IMR-90 (cell line): ENCODE measurements around the gene ROBO4. TPM values are rescaled to one million over a fixed set of nuclear protein-coding genes. Genes with fewer than 3 reads are reported as not detected.

Experiments
- ATAC-seq: fragments of 200-7000 bp; cut with Tn5 transposase; 2 replicates; pipeline ENCODE4 v1.9.1; 2020; ENCODE audit warnings: low read depth, mild to moderate bottlenecking, moderate library complexity
- BruUV-seq: library from RNA; stranded (reverse); fragments of 400-500 nt; replicated peaks from 2 replicates; lab custom pipeline; 2021; lab: Mats Ljungman, UMichigan
- CTCF ChIA-PET: fragments of 300-600 bp; formaldehyde crosslinking; extraction: SDS; loops from one replicate; lab custom pipeline; 2021; ENCODE audit warnings: antibody characterized with exemption; lab: Yijun Ruan, JAX
- POLR2A ChIA-PET: fragments of 300-600 bp; sonication (Branson Sonifier 250); formaldehyde crosslinking; loops from one replicate; lab custom pipeline; 2022; ENCODE audit warnings: antibody characterized with exemption; ENCODE audit not compliant: unreplicated experiment; lab: Charles Lee
- DNase-seq: peaks from one replicate; pipeline ENCODE4 v3.0.0; 2013
- H2AFZ ChIP-seq: replicated peaks from 2 replicates; pipeline ENCODE3; 2013; ENCODE audit warnings: low read length, mild to moderate bottlenecking; ENCODE audit not compliant: poor library complexity
- H2AK5ac ChIP-seq: 2 replicates; pipeline ENCODE4 v1.6.1; 2013; ENCODE audit warnings: low read depth, low read length, inconsistent platforms
- H2AK9ac ChIP-seq: replicated peaks from 2 replicates; pipeline ENCODE3; 2013; ENCODE audit warnings: mild to moderate bottlenecking, low read depth, low read length, moderate library complexity; ENCODE audit not compliant: poor library complexity
- H2BK120ac ChIP-seq: 2 replicates; pipeline ENCODE4 v1.6.1; 2013; ENCODE audit warnings: low read depth, low read length, inconsistent platforms
- H2BK15ac ChIP-seq: 3 replicates; pipeline ENCODE4 v1.6.1; 2013; ENCODE audit warnings: low read depth, low read length, inconsistent platforms
- H2BK20ac ChIP-seq: 2 replicates; pipeline ENCODE4 v1.6.1; 2013; ENCODE audit warnings: low read depth, mild to moderate bottlenecking, inconsistent platforms, low read length, moderate library complexity
- H2BK5ac ChIP-seq: 2 replicates; pipeline ENCODE4 v1.6.1; 2013; ENCODE audit warnings: mild to moderate bottlenecking, low read depth, low read length, inconsistent platforms; ENCODE audit not compliant: poor library complexity, severe bottlenecking
- H3K14ac ChIP-seq: replicated peaks from 2 replicates; pipeline ENCODE4 v1.6.1; 2013; ENCODE audit warnings: low read depth, low read length, inconsistent platforms
- H3K18ac ChIP-seq: 2 replicates; pipeline ENCODE4 v1.6.1; 2013; ENCODE audit warnings: low read depth, low read length, control low read depth
- H3K23ac ChIP-seq: 2 replicates; pipeline ENCODE4 v1.6.1; 2013; ENCODE audit warnings: low read depth, low read length, inconsistent platforms
- H3K27ac ChIP-seq: 2 replicates; pipeline ENCODE4 v1.5.1; 2013; ENCODE audit warnings: mild to moderate bottlenecking, control low read depth, low read length; ENCODE audit not compliant: insufficient read depth
- H3K27me3 ChIP-seq: 2 replicates; pipeline ENCODE4 v1.6.1; 2013; ENCODE audit warnings: low read length; ENCODE audit not compliant: control insufficient read depth, insufficient read depth
- H3K36me3 ChIP-seq: 2 replicates; pipeline ENCODE4 v1.6.1; 2013; ENCODE audit warnings: low read length, mixed read lengths; ENCODE audit not compliant: control insufficient read depth, insufficient read depth
- H3K4ac ChIP-seq: 2 replicates; pipeline ENCODE4 v1.6.1; 2013; ENCODE audit warnings: low read depth, low read length, inconsistent platforms
- H3K4me1 ChIP-seq: 2 replicates; pipeline ENCODE4 v1.6.1; 2013; ENCODE audit warnings: low read length, mixed read lengths; ENCODE audit not compliant: control insufficient read depth, insufficient read depth
- H3K4me2 ChIP-seq: 2 replicates; pipeline ENCODE4 v1.6.1; 2013; ENCODE audit warnings: low read depth, mild to moderate bottlenecking, control low read depth, low read length, moderate library complexity
- H3K4me3 ChIP-seq: 2 replicates; pipeline ENCODE4 v1.5.1; 2013; ENCODE audit warnings: low read depth, mild to moderate bottlenecking, control low read depth, low read length, moderate library complexity; ENCODE audit not compliant: insufficient read depth
- H3K56ac ChIP-seq: 2 replicates; pipeline ENCODE4 v1.6.1; 2013; ENCODE audit warnings: low read length, inconsistent platforms; ENCODE audit not compliant: insufficient read depth; ENCODE audit errors: extremely low read depth
- H3K79me1 ChIP-seq, 2 experiments: 2 replicates each; pipeline ENCODE4 v1.6.1; 2013; ENCODE audit warnings: low read length in 2 of 2, inconsistent platforms in 1 of 2, low read depth in 1 of 2
- H3K9ac ChIP-seq: 2 replicates; pipeline ENCODE4 v1.6.1; 2013; ENCODE audit warnings: low read depth, low read length, control low read depth
- H3K9me1 ChIP-seq: 2 replicates; pipeline ENCODE4 v1.6.1; 2013; ENCODE audit warnings: low read length, inconsistent platforms; ENCODE audit not compliant: insufficient read depth
- H3K9me3 ChIP-seq: 2 replicates; pipeline ENCODE4 v1.6.1; 2013; ENCODE audit warnings: low read length; ENCODE audit not compliant: control insufficient read depth, insufficient read depth
- H4K20me1 ChIP-seq: 2 replicates; pipeline ENCODE4 v1.6.1; 2013; ENCODE audit warnings: low read length, inconsistent platforms; ENCODE audit not compliant: insufficient read depth
- H4K5ac ChIP-seq: 2 replicates; pipeline ENCODE4 v1.6.1; 2013; ENCODE audit warnings: mild to moderate bottlenecking, low read depth, low read length, control low read depth
- H4K8ac ChIP-seq, 2 experiments: 2 replicates each; pipeline ENCODE4 v1.6.1; 2013; ENCODE audit warnings: low read depth in 2 of 2, low read length in 2 of 2, control low read depth in 1 of 2, inconsistent platforms in 1 of 2
- H4K91ac ChIP-seq: 2 replicates; pipeline ENCODE4 v1.6.1; 2013; ENCODE audit warnings: low read depth, low read length, inconsistent platforms; ENCODE audit not compliant: insufficient read depth
- BHLHE40 ChIP-seq: fragments of 150-350 bp; IDR thresholded peaks from 2 replicates; pipeline ENCODE4 v1.6.1; 2016; ENCODE audit warnings: mild to moderate bottlenecking, low read depth, low read length
- CEBPB ChIP-seq: IDR thresholded peaks from 2 replicates; pipeline ENCODE4 v1.6.1; 2012; ENCODE audit warnings: low read depth, low read length, improper control_type of control experiment
- CHD1 ChIP-seq: IDR thresholded peaks from 2 replicates; pipeline ENCODE4 v1.6.1; 2012; ENCODE audit warnings: low read depth, low read length, improper control_type of control experiment
- MAFK ChIP-seq: IDR thresholded peaks from 2 replicates; pipeline ENCODE4 v1.6.1; 2012; ENCODE audit warnings: low read depth, low read length, improper control_type of control experiment
- MAZ ChIP-seq: IDR thresholded peaks from 2 replicates; pipeline ENCODE4 v1.6.1; 2012; ENCODE audit warnings: low read depth, mild to moderate bottlenecking, low read length, improper control_type of control experiment, moderate library complexity, borderline replicate concordance
- MXI1 ChIP-seq: IDR thresholded peaks from 2 replicates; pipeline ENCODE4 v1.6.1; 2012; ENCODE audit warnings: low read depth, mild to moderate bottlenecking, low read length, moderate library complexity, borderline replicate concordance
- NFE2L2 ChIP-seq: fragments of 150-350 bp; IDR thresholded peaks from 2 replicates; pipeline ENCODE4 v1.6.1; 2016; ENCODE audit warnings: low read depth, mild to moderate bottlenecking, low read length
- POLR2A ChIP-seq: IDR thresholded peaks from 2 replicates; pipeline ENCODE4 v1.6.1; 2012; ENCODE audit warnings: mild to moderate bottlenecking, low read depth, low read length
- RCOR1 ChIP-seq: IDR thresholded peaks from 2 replicates; pipeline ENCODE4 v1.6.1; 2012; ENCODE audit warnings: mild to moderate bottlenecking, low read length, improper control_type of control experiment; ENCODE audit not compliant: insufficient replicate concordance
- RFX5 ChIP-seq: IDR thresholded peaks from 2 replicates; pipeline ENCODE4 v1.8.0; 2012; ENCODE audit warnings: low read depth, mild to moderate bottlenecking, low read length, moderate library complexity
- SMC3 ChIP-seq: fragments of 150-350 bp; IDR thresholded peaks from 2 replicates; pipeline ENCODE4 v1.6.1; 2016; ENCODE audit warnings: low read depth, mild to moderate bottlenecking, antibody characterized with exemption, low read length, moderate library complexity
- WGBS, 2 experiments: methylation state at CpG; one replicate each; pipeline versions ENCODE4 v1.1.5 to v1.1.7; 2013; ENCODE audit warnings: missing lambda C conversion rate in 2 of 2; ENCODE audit not compliant: insufficient read length in 1 of 2; ENCODE audit errors: extremely low coverage in 2 of 2; 5-methylcytosine and 5-hydroxymethylcytosine counted together
- dilution Hi-C: fragments of 300-500 bp; cut with HindIII; formaldehyde crosslinking; loops from one replicate; pipeline ENCODE4 v1.14.3; 2018; ENCODE audit warnings: low sequenced_read_pairs; ENCODE audit not compliant: unreplicated experiment
- in situ Hi-C: fragments of 300-500 bp; cut with MboI; formaldehyde crosslinking; loops from 3 replicates; pipeline ENCODE4 v1.14.3; 2019; ENCODE audit warnings: low sequenced_read_pairs, inconsistent platforms, mixed read lengths
- intact Hi-C: fragments of 100-400 bp; cut with micrococcal nuclease; formaldehyde crosslinking; loops from 2 replicates; pipeline ENCODE4 v1.10.0; 2022
- polyA plus RNA-seq, 3 experiments: library from polyadenylated mRNA; depleted of rRNA; stranded (reverse); fragments of >200 nt; gene quantifications; 2 replicates each; pipeline ENCODE4 v1.2.3, GENCODE V29; 2012; ENCODE audit warnings: low replicate concordance in 1 of 3
- total RNA-seq: library from RNA; depleted of rRNA; stranded (reverse); fragments of >200 nt; gene quantifications from 2 replicates; pipeline ENCODE4 v1.2.3, GENCODE V29; 2012
- TF ChIP-seq, protein P1 (sequence below): fragments of 150-350 bp; IDR thresholded peaks from 2 replicates; pipeline ENCODE4 v1.6.1; 2016; ENCODE audit warnings: low read depth, mild to moderate bottlenecking, low read length, moderate library complexity, borderline replicate concordance
- TF ChIP-seq, protein P2 (sequence below): conservative IDR thresholded peaks from 2 replicates; pipeline ENCODE4 v1.5.1; 2012; ENCODE audit warnings: mild to moderate bottlenecking, low read depth, low read length, improper control_type of control experiment

Gene ROBO4
- total and polyA plus RNA-seq, 2 of the 4 experiments (the other 2 are of a cell fraction): 0.72 to 0.82 TPM

DNA sequence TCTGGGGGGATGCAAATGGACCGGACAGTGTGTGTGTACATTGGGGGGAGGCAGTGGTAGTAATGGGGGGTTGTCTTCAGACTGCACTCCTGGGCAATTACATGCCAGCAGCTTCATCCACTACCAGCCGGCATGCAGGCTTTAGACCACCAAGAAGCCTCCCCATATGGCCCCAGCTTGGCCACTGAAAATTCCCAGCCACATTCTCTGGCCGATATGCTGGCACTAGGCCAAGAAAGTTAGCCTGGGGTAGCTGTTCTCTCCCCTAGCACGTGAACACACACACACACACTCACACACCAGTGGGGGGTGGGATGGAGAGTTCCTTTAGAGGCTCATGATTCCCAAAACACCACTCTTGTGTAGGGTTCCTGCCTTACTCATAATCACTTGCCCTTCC is 36.0 kb downstream of the ROBO4 start:
- ChIA-PET CTCF (no interaction called here), POLR2A (no interaction called here)
- Histone ChIP-seq H3K27me3 (peaks cover 66% of the 10 kb centered on the region), H3K4me2 (no peak overlapping the region), H2BK5ac (no peak overlapping the region), H3K36me3 (no peaks in the 10 kb centered on the region), H4K91ac (no peak overlapping the region), H4K8ac (no peak overlapping the region), H3K4ac (no peak overlapping the region), H3K23ac (no peak overlapping the region), H3K9me3 (no peaks in the 10 kb centered on the region; the same call in 1 of the 2 replicates), H3K9me1 (no peaks in the 10 kb centered on the region; the same call in 1 of the 2 replicates), H2AFZ (no peak overlapping the region), H3K79me1 (no peaks in the 10 kb centered on the region), H2BK120ac (no peak overlapping the region), H2AK9ac (no peak overlapping the region), H3K9ac (no peak overlapping the region), H3K27ac (no peak overlapping the region), H2AK5ac (no peak overlapping the region), H2BK20ac (no peak overlapping the region), H3K14ac (no peak overlapping the region), H3K4me3 (no peak overlapping the region), H3K56ac (no peak overlapping the region), H4K5ac (no peak overlapping the region), H3K4me1 (no peaks in the 10 kb centered on the region), H3K18ac (no peak overlapping the region), H2BK15ac (no peak overlapping the region), H4K20me1 (no peaks in the 10 kb centered on the region)
- DNase-seq (no peak), ATAC-seq (no peak)
- dilution Hi-C loops (no loop called here), in situ Hi-C loops (no loop called here), intact Hi-C loops (loop anchor here (10.0 kb wide), 2 partner anchors 457 to 787 kb away; no protein-coding TSS in a partner anchor)
- TF ChIP-seq, protein P1, sequence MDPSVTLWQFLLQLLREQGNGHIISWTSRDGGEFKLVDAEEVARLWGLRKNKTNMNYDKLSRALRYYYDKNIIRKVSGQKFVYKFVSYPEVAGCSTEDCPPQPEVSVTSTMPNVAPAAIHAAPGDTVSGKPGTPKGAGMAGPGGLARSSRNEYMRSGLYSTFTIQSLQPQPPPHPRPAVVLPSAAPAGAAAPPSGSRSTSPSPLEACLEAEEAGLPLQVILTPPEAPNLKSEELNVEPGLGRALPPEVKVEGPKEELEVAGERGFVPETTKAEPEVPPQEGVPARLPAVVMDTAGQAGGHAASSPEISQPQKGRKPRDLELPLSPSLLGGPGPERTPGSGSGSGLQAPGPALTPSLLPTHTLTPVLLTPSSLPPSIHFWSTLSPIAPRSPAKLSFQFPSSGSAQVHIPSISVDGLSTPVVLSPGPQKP: no peak
- TF ChIP-seq BHLHE40 (no peak), POLR2A (no peak), CHD1 (no peak), MAFK (no peak), SMC3 (no peak), RFX5 (no peak), CEBPB (no peak), RCOR1 (no peak), MAZ (no peak), MXI1 (no peak), NFE2L2 (no peak)
- TF ChIP-seq, protein P2, sequence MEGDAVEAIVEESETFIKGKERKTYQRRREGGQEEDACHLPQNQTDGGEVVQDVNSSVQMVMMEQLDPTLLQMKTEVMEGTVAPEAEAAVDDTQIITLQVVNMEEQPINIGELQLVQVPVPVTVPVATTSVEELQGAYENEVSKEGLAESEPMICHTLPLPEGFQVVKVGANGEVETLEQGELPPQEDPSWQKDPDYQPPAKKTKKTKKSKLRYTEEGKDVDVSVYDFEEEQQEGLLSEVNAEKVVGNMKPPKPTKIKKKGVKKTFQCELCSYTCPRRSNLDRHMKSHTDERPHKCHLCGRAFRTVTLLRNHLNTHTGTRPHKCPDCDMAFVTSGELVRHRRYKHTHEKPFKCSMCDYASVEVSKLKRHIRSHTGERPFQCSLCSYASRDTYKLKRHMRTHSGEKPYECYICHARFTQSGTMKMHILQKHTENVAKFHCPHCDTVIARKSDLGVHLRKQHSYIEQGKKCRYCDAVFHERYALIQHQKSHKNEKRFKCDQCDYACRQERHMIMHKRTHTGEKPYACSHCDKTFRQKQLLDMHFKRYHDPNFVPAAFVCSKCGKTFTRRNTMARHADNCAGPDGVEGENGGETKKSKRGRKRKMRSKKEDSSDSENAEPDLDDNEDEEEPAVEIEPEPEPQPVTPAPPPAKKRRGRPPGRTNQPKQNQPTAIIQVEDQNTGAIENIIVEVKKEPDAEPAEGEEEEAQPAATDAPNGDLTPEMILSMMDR: no peak
- BruUV-seq: no TSS peak
- WGBS, 2 experiments: no CpG with 5 or more reads among the region's 4 CpGs
